ENCODE measurements around the gene MCRIP1. TPM values are rescaled to one million over a fixed set of nuclear protein-coding genes. Genes with fewer than 3 reads are reported as not detected.
A peak's percentile ranks its signal among the peaks of the same experiment; 100 is the strongest.

Gene MCRIP1
- total and polyA plus RNA-seq, 2 of the 13 experiments (the other 11 are each of a cell fraction or from before 2014, with no cell fraction given) = 79.7 to 84.9 TPM

GRCh38 chr17:81808778-81809555 lies 24.1 kb downstream of the MCRIP1 start (continued):
- TF ChIP-seq, protein P1, sequence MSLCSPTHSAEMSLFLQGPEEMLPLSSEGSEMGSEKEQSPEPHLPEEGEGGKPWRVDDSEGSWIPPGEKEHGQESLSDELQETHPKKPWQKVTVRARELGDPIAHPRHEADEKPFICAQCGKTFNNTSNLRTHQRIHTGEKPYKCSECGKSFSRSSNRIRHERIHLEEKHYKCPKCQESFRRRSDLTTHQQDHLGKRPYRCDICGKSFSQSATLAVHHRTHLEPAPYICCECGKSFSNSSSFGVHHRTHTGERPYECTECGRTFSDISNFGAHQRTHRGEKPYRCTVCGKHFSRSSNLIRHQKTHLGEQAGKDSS (CRISPR knock-in tag; IDR thresholded peaks at IDR 0.05; ENCODE audit: borderline replicate concordance, low read depth) = peak; percentile 53; the same call in 1 of the 2 replicates
- TF ChIP-seq RAD21 (CRISPR knock-in tag; IDR thresholded peaks at IDR 0.05) (0 out of 2 replicates have a peak, but pooled peaks have one; percentile 36), ELF4 (CRISPR knock-in tag; IDR thresholded peaks at IDR 0.05; ENCODE audit: borderline replicate concordance) (no peak), TEAD3 (CRISPR knock-in tag; optimal IDR thresholded peaks at IDR 0.05; ENCODE audit: borderline replicate concordance) (peak; percentile 13), TMF1 (CRISPR knock-in tag; IDR thresholded peaks at IDR 0.05; ENCODE audit: low read depth) (no peak), STAG1 (CRISPR knock-in tag; IDR thresholded peaks at IDR 0.05) (peak; percentile 48), HNRNPL (IDR thresholded peaks at IDR 0.05; ENCODE audit: low read depth, low read length) (peak; percentile 98), ZBTB7B (CRISPR knock-in tag; IDR thresholded peaks at IDR 0.05) (peak; percentile 38; the same call in 1 of the 2 replicates), MYC (CRISPR knock-in tag; IDR thresholded peaks at IDR 0.05; ENCODE audit: borderline replicate concordance) (0 out of 2 replicates have a peak, but pooled peaks have one; percentile 26), DRAP1 (CRISPR knock-in tag; IDR thresholded peaks at IDR 0.05) (no peak), JUND (CRISPR knock-in tag; IDR thresholded peaks at IDR 0.05) (no peak), PATZ1 (CRISPR knock-in tag; IDR thresholded peaks at IDR 0.05) (peak; percentile 41; the same call in 1 of the 2 replicates), SMC3 (IDR thresholded peaks at IDR 0.05; ENCODE audit: low read length) (peak; percentile 14; the same call in 1 of the 2 replicates), TAF1 (CRISPR knock-in tag; IDR thresholded peaks at IDR 0.05) (no peak), ZNF282 (IDR thresholded peaks at IDR 0.05; ENCODE audit: partially characterized antibody) (no peak), ZNF780A (CRISPR knock-in tag; IDR thresholded peaks at IDR 0.05) (peak; percentile 92), XRCC5 (optimal IDR thresholded peaks at IDR 0.05; ENCODE audit: low read length) (peak; percentile 61)
- TF ChIP-seq, protein P2, sequence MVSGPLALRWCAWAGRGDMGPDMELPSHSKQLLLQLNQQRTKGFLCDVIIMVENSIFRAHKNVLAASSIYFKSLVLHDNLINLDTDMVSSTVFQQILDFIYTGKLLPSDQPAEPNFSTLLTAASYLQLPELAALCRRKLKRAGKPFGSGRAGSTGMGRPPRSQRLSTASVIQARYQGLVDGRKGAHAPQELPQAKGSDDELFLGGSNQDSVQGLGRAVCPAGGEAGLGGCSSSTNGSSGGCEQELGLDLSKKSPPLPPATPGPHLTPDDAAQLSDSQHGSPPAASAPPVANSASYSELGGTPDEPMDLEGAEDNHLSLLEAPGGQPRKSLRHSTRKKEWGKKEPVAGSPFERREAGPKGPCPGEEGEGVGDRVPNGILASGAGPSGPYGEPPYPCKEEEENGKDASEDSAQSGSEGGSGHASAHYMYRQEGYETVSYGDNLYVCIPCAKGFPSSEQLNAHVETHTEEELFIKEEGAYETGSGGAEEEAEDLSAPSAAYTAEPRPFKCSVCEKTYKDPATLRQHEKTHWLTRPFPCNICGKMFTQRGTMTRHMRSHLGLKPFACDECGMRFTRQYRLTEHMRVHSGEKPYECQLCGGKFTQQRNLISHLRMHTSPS (CRISPR knock-in tag; IDR thresholded peaks at IDR 0.05; ENCODE audit: low read depth) = peak; percentile 53; the same call in 1 of the 2 replicates
